IMR-90 (cell line): Measurements from ENCODE around the gene HGFAC.

Experiments used
- CTCF ChIP-seq: conservative IDR thresholded peaks from 2 replicates; pipeline ENCODE4 v1.5.1; 2012; ENCODE audit warnings: mild to moderate bottlenecking, low read depth, low read length, improper control_type of control experiment
- ELK1 ChIP-seq: fragments of 150-350 bp; IDR thresholded peaks from 2 replicates; pipeline ENCODE4 v1.6.1; 2016; ENCODE audit warnings: low read depth, mild to moderate bottlenecking, low read length, moderate library complexity, borderline replicate concordance
- MAZ ChIP-seq: IDR thresholded peaks from 2 replicates; pipeline ENCODE4 v1.6.1; 2012; ENCODE audit warnings: low read depth, mild to moderate bottlenecking, low read length, improper control_type of control experiment, moderate library complexity, borderline replicate concordance
- POLR2A ChIP-seq: IDR thresholded peaks from 2 replicates; pipeline ENCODE4 v1.6.1; 2012; ENCODE audit warnings: mild to moderate bottlenecking, low read depth, low read length
- RAD21 ChIP-seq: IDR thresholded peaks from 2 replicates; pipeline ENCODE4 v1.6.1; 2012; ENCODE audit warnings: low read length, improper control_type of control experiment
- RCOR1 ChIP-seq: IDR thresholded peaks from 2 replicates; pipeline ENCODE4 v1.6.1; 2012; ENCODE audit warnings: mild to moderate bottlenecking, low read length, improper control_type of control experiment; ENCODE audit not compliant: insufficient replicate concordance
- SMC3 ChIP-seq: fragments of 150-350 bp; IDR thresholded peaks from 2 replicates; pipeline ENCODE4 v1.6.1; 2016; ENCODE audit warnings: low read depth, mild to moderate bottlenecking, antibody characterized with exemption, low read length, moderate library complexity
- USF2 ChIP-seq: fragments of 150-350 bp; IDR thresholded peaks from 2 replicates; pipeline ENCODE4 v1.6.1; 2017; ENCODE audit warnings: mild to moderate bottlenecking, antibody characterized with exemption, low read length, low read depth

GRCh38 chr4:3451956-3452355 lies 10.2 kb downstream of the HGFAC start:
- TF ChIP-seq POLR2A (no peak), CTCF (no peak), USF2 (no peak), SMC3 (no peak), RCOR1 (no peak), ELK1 (no peak), MAZ (no peak), RAD21 (no peak)
